HepG2 (cell line): ENCODE results near the gene NAV1. TPM values are rescaled to one million over a fixed set of nuclear protein-coding genes. Genes with fewer than 3 reads are reported as not detected.

Experiments
- ATAC-seq: fragments of 200-7000 bp; cut with Tn5 transposase; 3 replicates; pipeline ENCODE4 v1.9.1; 2020; ENCODE audit warnings: mild to moderate bottlenecking, moderate library complexity
- BruUV-seq: library from RNA; stranded (reverse); fragments of 400-500 nt; replicated peaks from 2 replicates; lab custom pipeline; 2021; lab: Mats Ljungman, UMichigan
- CTCF ChIA-PET: fragments of 300-600 bp; formaldehyde crosslinking; extraction: SDS; loops from one replicate; lab custom pipeline; 2021; ENCODE audit warnings: low total read pairs, inconsistent platforms, low intra/inter-chr PET ratio; lab: Yijun Ruan, JAX
- POLR2A ChIA-PET: fragments of 350-600 bp; sonication (Branson Sonifier 250); formaldehyde crosslinking; loops from one replicate; lab custom pipeline; 2020; ENCODE audit warnings: antibody characterized with exemption, inconsistent platforms; lab: Yijun Ruan, JAX
- DNase-seq: peaks from one replicate; pipeline ENCODE4 v3.0.0-alpha.2; 2015; ENCODE audit warnings: low spot score
- FAIRE-seq: peaks from 3 replicates; lab custom pipeline; 2011; peaks lifted over from hg19 to GRCh38; lab: Jason Lieb, UNC
- H2AFZ ChIP-seq: one replicate; pipeline ENCODE4 v1.6.1; 2011; ENCODE audit warnings: low read length, inconsistent platforms
- H3K27ac ChIP-seq: fragments of 300-600 bp; 3 replicates; pipeline ENCODE4 v1.8.0; 2011; ENCODE audit warnings: mixed run types, mild to moderate bottlenecking, mixed read lengths, low read length, inconsistent platforms; ENCODE audit not compliant: insufficient read depth; ENCODE audit errors: extremely low read length
- H3K27me3 ChIP-seq, 2 experiments: fragments of 200-600 bp in 1 of 2; 2 replicates in 1 of 2; 3 replicates in 1 of 2; pipeline versions ENCODE4 v1.6.0 to v1.8.0; 2011; ENCODE audit warnings: low read length in 2 of 2, mild to moderate bottlenecking in 2 of 2, moderate library complexity in 2 of 2, inconsistent platforms in 1 of 2; ENCODE audit not compliant: insufficient read depth in 2 of 2, control insufficient read depth in 1 of 2
- H3K36me3 ChIP-seq, 2 experiments: fragments of 200-600 bp in 1 of 2; replicated peaks in 1 of 2; 2 replicates in 1 of 2; 3 replicates in 1 of 2; pipeline versions ENCODE4 v1.5.1 to v1.8.0; 2011; ENCODE audit warnings: low read length in 2 of 2, inconsistent platforms in 1 of 2; ENCODE audit not compliant: insufficient read depth in 2 of 2, control insufficient read depth in 1 of 2
- H3K4me1 ChIP-seq: 2 replicates; pipeline ENCODE4 v1.5.1; 2012; ENCODE audit warnings: low read length, inconsistent platforms; ENCODE audit not compliant: insufficient read depth
- H3K4me2 ChIP-seq: 2 replicates; pipeline ENCODE4 v1.6.0; 2011; ENCODE audit warnings: low read depth, low read length, inconsistent platforms
- H3K4me3 ChIP-seq, 3 experiments: fragments of 200-600 bp in 1 of 3; sonication (generic), shearing (Covaris generic) in 1 of 3; replicated peaks in 1 of 3; 2 replicates each; pipeline ENCODE4 v1.5.1; 2011 to 2016; ENCODE audit warnings: low read length in 3 of 3, inconsistent platforms in 2 of 3, low read depth in 2 of 3, mild to moderate bottlenecking in 2 of 3, control low read depth in 1 of 3, mixed read lengths in 1 of 3; ENCODE audit not compliant: insufficient read depth in 1 of 3
- H3K79me2 ChIP-seq: one replicate; pipeline ENCODE4 v1.6.1; 2011; ENCODE audit warnings: low read length, inconsistent platforms; ENCODE audit not compliant: insufficient read depth
- H3K9ac ChIP-seq: 2 replicates; pipeline ENCODE4 v1.6.0; 2011; ENCODE audit warnings: mild to moderate bottlenecking, low read depth, low read length, inconsistent platforms; ENCODE audit not compliant: insufficient read depth
- H3K9me3 ChIP-seq: 2 replicates; pipeline ENCODE4 v1.5.1; 2012; ENCODE audit warnings: mild to moderate bottlenecking, low read length
- H4K20me1 ChIP-seq: 2 replicates; pipeline ENCODE4 v1.6.0; 2011; ENCODE audit warnings: inconsistent platforms, mild to moderate bottlenecking, low read length, moderate library complexity; ENCODE audit not compliant: insufficient read depth
- ARID3A ChIP-seq: IDR thresholded peaks from 2 replicates; pipeline ENCODE4 v1.6.1; 2012; ENCODE audit warnings: low read depth, low read length, improper control_type of control experiment
- CBX5 ChIP-seq: sonication (generic); formaldehyde crosslinking; IDR thresholded peaks from 2 replicates; pipeline ENCODE4 v1.4.0; 2020; ENCODE audit warnings: missing genetic modification reagents, borderline replicate concordance
- HMGA1 ChIP-seq: sonication (generic); formaldehyde crosslinking; conservative IDR thresholded peaks from 2 replicates; pipeline ENCODE4 v1.4.0; 2020; ENCODE audit warnings: missing genetic modification reagents
- HNRNPL ChIP-seq: fragments of 200-400 bp; formaldehyde crosslinking; IDR thresholded peaks from 2 replicates; pipeline ENCODE4 v1.6.1; 2017; ENCODE audit warnings: mild to moderate bottlenecking, low read depth, low read length
- KDM1A ChIP-seq: IDR thresholded peaks from 2 replicates; pipeline ENCODE4 v1.6.1; 2016; ENCODE audit warnings: missing compliant biosample characterization
- NCOR1 ChIP-seq: fragments of 200-600 bp; sonication (generic); IDR thresholded peaks from 2 replicates; pipeline ENCODE4 v1.7.0; 2017; ENCODE audit warnings: antibody characterized with exemption, low read length, borderline replicate concordance
- NR3C1 ChIP-seq: sonication (generic); formaldehyde crosslinking; IDR thresholded peaks from 2 replicates; pipeline ENCODE4 v1.4.0; 2020; ENCODE audit warnings: missing genetic modification reagents
- POGK ChIP-seq: sonication (generic); formaldehyde crosslinking; conservative IDR thresholded peaks from 2 replicates; pipeline ENCODE4 v1.8.0; 2022; ENCODE audit warnings: mild to moderate bottlenecking, moderate library complexity, missing genetic modification reagents
- PTBP1 ChIP-seq: fragments of 200-400 bp; formaldehyde crosslinking; IDR thresholded peaks from 2 replicates; pipeline ENCODE4 v1.6.1; 2018; ENCODE audit warnings: low read length, low read depth; ENCODE audit not compliant: poor library complexity, severe bottlenecking
- REL ChIP-seq: sonication (generic); formaldehyde crosslinking; conservative IDR thresholded peaks from 2 replicates; pipeline ENCODE4 v1.8.0; 2022; ENCODE audit warnings: mild to moderate bottlenecking, missing genetic modification reagents, moderate library complexity
- SRSF1 ChIP-seq: fragments of 200-400 bp; formaldehyde crosslinking; optimal IDR thresholded peaks from 2 replicates; pipeline ENCODE3; 2017; ENCODE audit warnings: mild to moderate bottlenecking, low read depth, low read length, moderate library complexity
- TEAD2 ChIP-seq: sonication (generic); formaldehyde crosslinking; IDR thresholded peaks from 2 replicates; pipeline ENCODE4 v1.9.0; 2021; ENCODE audit warnings: missing genetic modification reagents
- ZIK1 ChIP-seq: sonication (generic); formaldehyde crosslinking; IDR thresholded peaks from 2 replicates; pipeline ENCODE4 v1.5.0; 2020; ENCODE audit warnings: mild to moderate bottlenecking, low read depth, missing genetic modification reagents, borderline replicate concordance
- ZMYM3 ChIP-seq: sonication (generic); formaldehyde crosslinking; IDR thresholded peaks from 2 replicates; pipeline ENCODE4 v1.5.1; 2020; ENCODE audit warnings: mild to moderate bottlenecking, missing genetic modification reagents
- ZNF331 ChIP-seq: sonication (generic); formaldehyde crosslinking; IDR thresholded peaks from 2 replicates; pipeline ENCODE4 v1.4.0; 2020; ENCODE audit warnings: missing genetic modification reagents
- ZNF629 ChIP-seq: sonication (generic); formaldehyde crosslinking; conservative IDR thresholded peaks from 2 replicates; pipeline ENCODE4 v1.5.0; 2020; ENCODE audit warnings: missing genetic modification reagents
- WGBS: methylation state at CpG from one replicate; pipeline ENCODE4 v1.1.6; 2017; ENCODE audit warnings: low lambda C conversion rate; 5-methylcytosine and 5-hydroxymethylcytosine counted together
- in situ Hi-C: cut with HindIII; loops from 2 replicates; pipeline ENCODE4 v1.10.0; 2017; ENCODE audit warnings: low pct_unique_long_range_greater_than_20kb; ENCODE audit not compliant: extremely low pct_ligation_motif_present
- intact Hi-C: fragments of 100-400 bp; cut with micrococcal nuclease; formaldehyde crosslinking; loops from one replicate; pipeline ENCODE4 v1.10.0; 2022; ENCODE audit not compliant: unreplicated experiment
- polyA plus RNA-seq, 8 experiments: library from polyadenylated mRNA; depleted of rRNA in 3 of 8; stranded (reverse) in 7 of 8; unstranded in 1 of 8; fragments of >200 nt; fragmentation: Illumina TruSeq in 4 of 8; extraction: Trizol in 4 of 8; gene quantifications; 2 replicates each; pipeline versions ENCODE4 v1.2.1 to v1.2.3, GENCODE V29; 2011 to 2016; ENCODE audit warnings: low read depth in 4 of 8, missing spikeins in 1 of 8, mixed read lengths in 1 of 8; ENCODE audit not compliant: insufficient read depth in 1 of 8
- total RNA-seq, 5 experiments: library from RNA; depleted of rRNA; stranded (reverse); fragments of >200 nt; fragmentation: Illumina TruSeq; extraction: Trizol; gene quantifications; 2 replicates each; pipeline ENCODE4 v1.2.3, GENCODE V29; 2016; ENCODE audit warnings: low read depth in 1 of 5
- TF ChIP-seq, protein P1 (sequence below): sonication (generic); formaldehyde crosslinking; IDR thresholded peaks from 2 replicates; pipeline ENCODE4 v1.9.0; 2022; ENCODE audit warnings: low read depth, missing genetic modification reagents

The NAV1 gene
- total and polyA plus RNA-seq, 2 of the 13 experiments (the other 11 are each of a cell fraction or from before 2014, with no cell fraction given) = not detected

GRCh38 chr1:201535046-201535918, 3.6 kb upstream of the NAV1 start:
- ChIA-PET POLR2A (no interaction called here), CTCF (no interaction called here)
- BruUV-seq = no TSS peak
- FAIRE-seq = no peak
- H3K4me3 ChIP-seq = no peak overlapping the region
- H4K20me1 ChIP-seq = no peaks in the 10 kb centered on the region
- H2AFZ ChIP-seq = no peak overlapping the region
- no peaks in the 10 kb centered on the region for H3K36me3 ChIP-seq
- WGBS = 15% methylated on average over 6 of the region's 6 CpGs
- no peak for ATAC-seq
- intact Hi-C loops = no loop called here
- DNase-seq = no peak
- no peaks in the 10 kb centered on the region for H3K79me2 ChIP-seq
- peaks cover 17 to 71% of the 10 kb centered on the region in 2 experiments for H3K27me3 ChIP-seq
- H3K4me2 ChIP-seq = no peak overlapping the region
- H3K9ac ChIP-seq = no peak overlapping the region
- H3K27ac ChIP-seq = no peak overlapping the region
- in situ Hi-C loops = no loop called here
- H3K9me3 ChIP-seq = no peaks in the 10 kb centered on the region
- peaks cover 18% of the 10 kb centered on the region for H3K4me1 ChIP-seq
- TF ChIP-seq KDM1A (CRISPR knock-in tag) (no peak), ZNF629 (no peak), ZMYM3 (no peak), HNRNPL (no peak), PTBP1 (no peak), NR3C1 (CRISPR knock-in tag) (no peak), REL (CRISPR knock-in tag) (no peak), ARID3A (no peak), POGK (CRISPR knock-in tag) (no peak), SRSF1 (no peak), ZIK1 (CRISPR knock-in tag) (no peak), HMGA1 (no peak), TEAD2 (CRISPR knock-in tag) (no peak), CBX5 (no peak), ZNF331 (CRISPR knock-in tag) (no peak), NCOR1 (no peak)
- TF ChIP-seq, protein P1, sequence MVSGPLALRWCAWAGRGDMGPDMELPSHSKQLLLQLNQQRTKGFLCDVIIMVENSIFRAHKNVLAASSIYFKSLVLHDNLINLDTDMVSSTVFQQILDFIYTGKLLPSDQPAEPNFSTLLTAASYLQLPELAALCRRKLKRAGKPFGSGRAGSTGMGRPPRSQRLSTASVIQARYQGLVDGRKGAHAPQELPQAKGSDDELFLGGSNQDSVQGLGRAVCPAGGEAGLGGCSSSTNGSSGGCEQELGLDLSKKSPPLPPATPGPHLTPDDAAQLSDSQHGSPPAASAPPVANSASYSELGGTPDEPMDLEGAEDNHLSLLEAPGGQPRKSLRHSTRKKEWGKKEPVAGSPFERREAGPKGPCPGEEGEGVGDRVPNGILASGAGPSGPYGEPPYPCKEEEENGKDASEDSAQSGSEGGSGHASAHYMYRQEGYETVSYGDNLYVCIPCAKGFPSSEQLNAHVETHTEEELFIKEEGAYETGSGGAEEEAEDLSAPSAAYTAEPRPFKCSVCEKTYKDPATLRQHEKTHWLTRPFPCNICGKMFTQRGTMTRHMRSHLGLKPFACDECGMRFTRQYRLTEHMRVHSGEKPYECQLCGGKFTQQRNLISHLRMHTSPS = no peak
